Placental epithelial cell (primary cell): ENCODE results near the gene FOXE1. TPM values are rescaled to one million over a fixed set of nuclear protein-coding genes. Genes with fewer than 3 reads are reported as not detected.

ENCODE experiments used
- total RNA-seq: library from RNA; depleted of rRNA; stranded (reverse); fragments of >200 nt; gene quantifications from 2 replicates; pipeline ENCODE4 v1.2.3, GENCODE V29; 2012

FOXE1 gene
- total RNA-seq, result 1.2 TPM in 1 of 2 replicates, not detected in the other

GRCh38 chr9:97853056-97853843 lies at the start of gene FOXE1:
Gene FOXE1, plus strand, starts transcription at chr9:97853226. Its CDS starts 689 bp downstream, at chr9:97853915.

Other genes with a start within 250 kb of the FOXE1 start
- 16.5 and 16.9 TPM in 2 replicates for gene TSTD2, start 219.9 kb upstream of the FOXE1 start, total RNA-seq
- 22.0 and 51.2 TPM in 2 replicates for gene NCBP1, start 219.4 kb upstream of the FOXE1 start, total RNA-seq
- gene XPA, start 155.9 kb upstream of the FOXE1 start, total RNA-seq, result 8.4 and 12.6 TPM in 2 replicates
- gene TRMO, start 69.3 kb downstream of the FOXE1 start, total RNA-seq, result 22.4 and 24.2 TPM in 2 replicates
- gene HEMGN, start 84.9 kb downstream of the FOXE1 start, total RNA-seq, result not detected in 2 replicates
- gene ANP32B, start 130.1 kb downstream of the FOXE1 start, total RNA-seq, result 7.0 and 14.1 TPM in 2 replicates
- 47.1 and 103 TPM in 2 replicates for gene NANS, start 203.5 kb downstream of the FOXE1 start, total RNA-seq